Lung microvascular endothelial cell (primary cell): Measurements from ENCODE around the gene PELO. TPM values are rescaled to one million over a fixed set of nuclear protein-coding genes. Genes with fewer than 3 reads are reported as not detected.
"Not testable (repeated sequence)": the region's sequence is repeated elsewhere in the genome, so short reads cannot be mapped to it uniquely, and the experiment has no call there.

Experiments
- DNase-seq, 2 donors: peaks; one replicate each; pipeline versions ENCODE4 v3.0.0 to v3.0.0-alpha.2; 2010; ENCODE audit warnings: low read depth in 2 of 2
- total RNA-seq: library from RNA; depleted of rRNA; stranded (reverse); fragments of >200 nt; gene quantifications from 2 replicates; pipeline ENCODE4 v1.2.1, GENCODE V29; 2014

The PELO gene
- total RNA-seq, 1 donor from 2014 or later, result 26.0 TPM

DNA sequence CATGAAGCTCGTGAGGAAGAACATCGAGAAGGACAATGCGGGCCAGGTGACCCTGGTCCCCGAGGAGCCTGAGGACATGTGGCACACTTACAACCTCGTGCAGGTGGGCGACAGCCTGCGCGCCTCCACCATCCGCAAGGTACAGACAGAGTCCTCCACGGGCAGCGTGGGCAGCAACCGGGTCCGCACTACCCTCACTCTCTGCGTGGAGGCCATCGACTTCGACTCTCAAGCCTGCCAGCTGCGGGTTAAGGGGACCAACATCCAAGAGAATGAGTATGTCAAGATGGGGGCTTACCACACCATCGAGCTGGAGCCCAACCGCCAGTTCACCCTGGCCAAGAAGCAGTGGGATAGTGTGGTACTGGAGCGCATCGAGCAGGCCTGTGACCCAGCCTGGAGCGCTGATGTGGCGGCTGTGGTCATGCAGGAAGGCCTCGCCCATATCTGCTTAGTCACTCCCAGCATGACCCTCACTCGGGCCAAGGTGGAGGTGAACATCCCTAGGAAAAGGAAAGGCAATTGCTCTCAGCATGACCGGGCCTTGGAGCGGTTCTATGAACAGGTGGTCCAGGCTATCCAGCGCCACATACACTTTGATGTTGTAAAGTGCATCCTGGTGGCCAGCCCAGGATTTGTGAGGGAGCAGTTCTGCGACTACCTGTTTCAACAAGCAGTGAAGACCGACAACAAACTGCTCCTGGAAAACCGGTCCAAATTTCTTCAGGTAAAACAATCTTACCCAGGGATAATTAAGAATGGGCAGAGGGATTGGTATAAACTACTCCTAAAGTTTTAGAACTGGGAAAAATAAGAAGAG lies 12.9 kb downstream of the PELO start:
- DNase-seq, result peak; percentile 77

DNA sequence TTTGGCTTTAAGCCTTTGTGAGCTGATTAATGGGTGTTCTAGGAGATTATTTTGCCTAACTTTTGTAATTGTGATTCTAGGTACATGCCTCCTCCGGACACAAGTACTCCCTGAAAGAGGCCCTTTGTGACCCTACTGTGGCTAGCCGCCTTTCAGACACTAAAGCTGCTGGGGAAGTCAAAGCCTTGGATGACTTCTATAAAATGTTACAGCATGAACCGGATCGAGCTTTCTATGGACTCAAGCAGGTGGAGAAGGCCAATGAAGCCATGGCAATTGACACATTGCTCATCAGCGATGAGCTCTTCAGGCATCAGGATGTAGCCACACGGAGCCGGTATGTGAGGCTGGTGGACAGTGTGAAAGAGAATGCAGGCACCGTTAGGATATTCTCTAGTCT lies 13.6 kb downstream of the PELO start:
- peak; percentile 48 to 52 for DNase-seq

DNA sequence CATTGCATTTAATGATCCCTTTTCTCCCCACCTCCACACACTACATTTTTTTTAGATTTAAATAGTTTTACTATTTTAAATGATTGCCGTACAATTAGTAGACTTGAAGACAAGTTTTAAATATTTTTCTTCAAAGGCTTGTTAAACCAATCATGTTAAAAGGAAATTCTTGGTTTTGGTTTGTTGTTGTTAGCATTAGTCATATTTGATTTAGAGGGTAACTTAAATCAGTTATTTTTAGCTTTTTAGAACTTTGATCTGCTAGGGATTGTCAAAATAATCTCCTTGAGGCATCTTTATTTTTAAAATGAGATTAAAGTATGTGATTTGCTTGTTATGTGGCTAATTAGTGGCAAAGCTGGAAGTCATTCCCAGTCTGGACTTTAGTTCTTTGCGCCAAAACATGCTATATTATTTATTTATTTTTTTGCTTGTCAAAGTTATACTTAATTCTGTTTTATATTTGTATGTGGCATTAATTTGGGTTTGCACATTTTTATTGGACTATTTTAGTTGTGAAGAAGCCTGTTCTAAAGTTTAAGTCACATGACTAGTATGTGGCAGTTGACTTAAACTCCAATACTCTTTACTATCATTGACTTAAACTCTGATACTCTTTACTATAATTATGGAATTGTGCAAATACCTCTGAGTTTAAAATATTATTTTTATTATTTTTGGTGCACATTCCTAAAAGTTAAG lies 14.7 kb downstream of the PELO start:
- no peak for DNase-seq

DNA sequence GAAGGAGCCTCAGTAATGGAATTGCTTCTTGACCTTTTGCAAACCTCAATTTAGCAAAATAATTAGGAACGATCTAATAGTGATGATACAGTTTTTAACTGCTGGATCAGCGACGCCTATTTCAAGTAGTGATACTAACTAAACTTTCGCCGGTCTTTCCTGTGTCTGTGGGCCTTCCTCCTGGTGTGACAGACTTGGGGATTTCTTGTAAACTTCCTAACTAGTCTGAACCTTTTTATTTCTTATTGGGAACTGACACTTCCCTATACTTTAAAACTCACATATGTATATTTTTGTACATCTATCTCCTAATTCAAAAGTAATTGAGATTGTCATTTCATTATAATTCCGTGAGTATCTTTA lies 15.2 kb downstream of the PELO start:
- DNase-seq, result no peak

DNA sequence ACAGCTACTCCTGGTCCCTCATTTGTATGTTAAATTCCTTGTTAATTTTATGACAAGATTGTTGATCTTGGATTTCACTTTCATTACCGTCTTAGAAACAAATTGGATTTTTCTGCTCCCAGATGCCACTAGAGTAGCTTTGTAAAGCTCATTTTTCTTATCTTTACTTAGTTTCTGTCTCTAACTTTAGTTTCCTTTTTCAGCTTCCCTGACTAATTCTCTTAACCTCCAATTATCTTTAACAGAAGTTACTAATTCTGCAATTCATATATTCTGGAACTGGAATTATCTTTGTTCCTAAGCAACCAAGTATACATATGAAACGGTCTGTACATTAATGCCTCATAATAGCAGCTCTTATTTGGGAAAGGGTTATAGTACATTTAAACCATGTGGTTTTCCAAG lies 16.7 kb downstream of the PELO start:
- no peak for DNase-seq

DNA sequence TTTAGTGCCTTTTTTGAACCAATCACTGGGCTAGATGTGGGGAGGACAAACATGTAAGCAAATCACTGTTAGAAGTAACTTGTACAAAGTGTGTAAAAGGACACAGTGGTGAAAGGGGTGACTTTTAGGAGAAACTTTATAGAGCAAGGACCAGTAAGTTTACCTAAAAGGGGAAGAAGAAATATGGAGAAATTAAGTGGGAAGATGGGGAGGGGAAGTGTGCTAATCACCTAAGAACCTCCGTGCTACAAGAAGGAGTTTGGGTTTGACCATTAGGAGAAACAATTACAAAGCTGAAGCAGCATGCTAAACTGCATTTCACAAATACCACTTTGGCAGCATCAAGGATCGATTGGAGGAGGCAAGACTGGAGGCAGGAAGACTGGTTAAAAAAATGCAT lies 17.3 kb downstream of the PELO start:
- no peak for DNase-seq

DNA sequence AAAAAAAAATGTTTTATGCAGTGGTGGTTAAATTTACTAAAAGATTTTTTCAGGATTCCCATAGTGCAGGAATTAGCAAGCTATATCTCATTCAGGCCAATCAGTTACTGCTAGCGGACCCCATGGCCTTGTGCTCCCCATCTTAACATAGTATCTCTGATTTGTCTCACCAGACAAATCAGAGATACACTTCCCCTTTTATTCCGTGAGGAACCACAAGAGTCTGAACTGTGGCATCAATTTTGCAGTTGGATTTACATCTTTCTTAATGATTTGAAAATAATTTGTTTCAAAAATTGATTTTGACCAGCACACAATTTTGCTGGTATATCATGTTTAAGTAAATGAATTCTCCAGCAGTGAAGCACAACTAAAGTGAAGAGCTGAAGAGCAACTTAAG lies 17.9 kb downstream of the PELO start:
- DNase-seq, result no peak

DNA sequence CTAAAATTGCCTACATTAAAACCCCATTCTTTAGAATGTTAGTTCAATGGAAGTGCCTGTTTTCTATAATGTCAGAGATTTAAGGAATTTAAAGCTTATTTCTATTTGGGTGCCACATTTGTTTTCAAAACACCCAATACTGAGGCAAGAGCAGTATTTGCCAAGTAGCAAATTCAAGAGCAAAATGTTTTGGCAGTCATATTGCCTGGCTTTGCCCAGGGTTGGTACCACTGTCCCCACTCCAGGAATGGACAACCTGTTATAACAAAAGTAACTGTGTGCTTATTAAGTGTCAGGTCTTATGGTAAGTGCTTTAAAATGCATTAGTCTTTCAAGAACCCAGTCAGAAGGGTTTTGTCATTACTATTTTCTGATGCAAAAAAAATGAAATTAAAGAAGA lies 19.3 kb downstream of the PELO start:
- no peak for DNase-seq

DNA sequence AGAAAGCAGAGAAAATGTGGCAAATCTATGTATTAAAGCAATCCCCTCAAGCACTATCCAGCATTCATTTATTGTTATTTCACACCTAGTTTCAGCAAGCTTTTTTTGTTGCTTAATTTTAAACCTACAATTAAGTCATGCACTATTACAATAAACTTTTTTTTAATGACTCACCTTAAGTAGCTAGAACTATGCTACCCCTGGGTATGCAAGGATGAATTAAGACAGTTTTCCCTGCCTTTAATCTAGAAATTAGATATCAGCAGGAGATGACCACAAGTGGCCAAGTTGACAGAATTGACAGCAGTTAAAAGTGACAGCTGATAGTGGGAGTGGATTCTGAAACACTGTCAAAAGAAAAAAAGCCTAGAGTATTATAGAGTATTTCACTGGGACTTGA lies 20.0 kb downstream of the PELO start:
- no peak for DNase-seq

DNA sequence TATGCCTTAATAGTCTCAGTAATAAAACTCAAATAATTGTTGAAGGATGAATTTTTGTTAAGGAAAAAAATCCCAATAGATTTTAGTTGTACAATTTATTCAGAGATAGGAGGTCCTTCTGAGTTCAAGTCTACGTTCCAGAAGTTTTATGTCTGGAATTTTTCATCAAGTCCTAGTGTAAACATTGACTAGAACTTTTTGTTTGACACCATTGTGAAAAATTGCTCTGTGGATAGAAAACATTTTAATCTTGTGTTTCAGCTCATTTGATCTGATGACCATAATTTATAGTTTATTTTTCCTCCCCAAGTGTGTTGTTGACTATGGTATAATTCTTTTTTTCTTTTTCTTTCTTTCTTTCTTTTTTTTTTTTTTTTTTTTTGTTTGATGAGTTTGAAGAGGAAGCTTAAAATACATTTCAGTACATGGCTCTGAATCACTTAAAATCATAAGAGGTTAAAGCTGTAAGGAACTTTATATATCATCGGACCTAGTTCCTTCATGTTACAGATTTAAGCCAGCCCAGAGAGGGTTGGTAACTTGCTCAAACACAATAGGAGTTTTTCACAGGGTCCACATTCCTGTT lies 20.7 kb downstream of the PELO start:
- no peak for DNase-seq

DNA sequence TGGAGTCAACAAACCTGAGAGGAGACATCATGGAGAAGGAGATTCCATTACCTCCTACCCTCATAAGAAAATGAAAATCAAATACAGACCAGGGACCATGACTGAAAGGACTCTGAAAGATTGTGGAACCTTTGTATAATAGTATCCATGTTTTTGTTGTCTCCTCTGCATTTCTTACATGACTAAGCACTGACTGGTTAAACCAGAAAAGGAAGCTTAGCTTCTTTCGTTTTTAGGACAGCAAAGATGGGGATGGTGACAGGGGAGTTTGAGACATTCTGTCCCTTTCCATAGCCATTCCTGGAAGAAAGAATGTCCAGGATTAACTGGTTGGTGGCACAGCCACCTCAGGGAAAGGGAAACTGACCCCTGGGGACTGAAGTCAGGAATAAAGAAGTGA lies 22.2 kb downstream of the PELO start:
- DNase-seq, result peak in 1 of 2 donors; percentile 24

DNA sequence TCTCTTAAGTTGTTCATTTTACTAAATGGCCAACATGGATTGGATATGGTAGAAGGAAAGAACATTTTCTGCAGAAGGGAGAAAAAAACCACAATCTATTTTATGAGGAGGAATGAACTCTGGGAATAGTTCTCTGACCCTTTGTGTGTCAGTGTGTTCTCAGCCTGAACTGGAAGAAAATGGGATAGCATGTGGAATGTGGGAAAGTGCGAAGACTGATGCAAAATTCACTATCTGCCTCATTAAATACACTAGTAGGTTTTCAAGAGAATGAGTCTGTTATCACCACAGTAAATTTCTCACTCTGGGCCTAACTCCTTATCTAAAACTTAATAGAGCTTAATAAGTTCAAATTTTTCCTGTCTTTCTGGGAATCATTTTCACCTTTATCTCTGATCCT lies 22.7 kb downstream of the PELO start:
- DNase-seq, result no peak

DNA sequence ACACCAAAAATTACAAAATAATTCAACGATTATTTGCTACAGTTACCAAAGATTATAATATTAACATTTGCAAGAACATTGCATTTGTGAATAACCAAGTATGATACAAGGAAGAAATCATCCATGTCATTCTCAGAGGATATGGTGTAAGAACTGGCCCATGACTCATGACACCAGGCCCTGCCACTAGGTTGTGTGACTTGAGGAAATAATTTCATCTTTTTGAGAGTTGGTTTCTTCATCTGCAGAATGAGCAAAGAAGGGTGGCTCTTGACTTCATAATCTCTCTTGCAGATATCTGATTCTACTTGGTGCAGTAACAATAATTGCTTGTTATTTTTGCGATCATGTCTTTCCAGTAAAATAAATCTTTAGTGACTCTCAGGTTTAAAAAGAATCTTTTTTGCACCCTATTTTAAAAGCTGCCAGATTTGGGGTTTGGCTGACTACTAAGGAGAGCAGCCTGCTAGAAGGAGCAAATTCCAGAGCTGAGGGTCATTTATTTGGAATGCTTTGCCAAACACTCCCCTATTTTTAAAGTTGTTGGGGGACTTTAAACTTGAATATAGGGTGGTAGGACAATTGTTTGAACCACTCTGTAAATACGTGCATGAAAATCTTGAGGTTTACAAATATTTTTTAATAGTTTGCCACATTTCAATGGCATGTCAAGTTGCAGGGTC lies 23.5 kb downstream of the PELO start:
- no peak for DNase-seq

DNA sequence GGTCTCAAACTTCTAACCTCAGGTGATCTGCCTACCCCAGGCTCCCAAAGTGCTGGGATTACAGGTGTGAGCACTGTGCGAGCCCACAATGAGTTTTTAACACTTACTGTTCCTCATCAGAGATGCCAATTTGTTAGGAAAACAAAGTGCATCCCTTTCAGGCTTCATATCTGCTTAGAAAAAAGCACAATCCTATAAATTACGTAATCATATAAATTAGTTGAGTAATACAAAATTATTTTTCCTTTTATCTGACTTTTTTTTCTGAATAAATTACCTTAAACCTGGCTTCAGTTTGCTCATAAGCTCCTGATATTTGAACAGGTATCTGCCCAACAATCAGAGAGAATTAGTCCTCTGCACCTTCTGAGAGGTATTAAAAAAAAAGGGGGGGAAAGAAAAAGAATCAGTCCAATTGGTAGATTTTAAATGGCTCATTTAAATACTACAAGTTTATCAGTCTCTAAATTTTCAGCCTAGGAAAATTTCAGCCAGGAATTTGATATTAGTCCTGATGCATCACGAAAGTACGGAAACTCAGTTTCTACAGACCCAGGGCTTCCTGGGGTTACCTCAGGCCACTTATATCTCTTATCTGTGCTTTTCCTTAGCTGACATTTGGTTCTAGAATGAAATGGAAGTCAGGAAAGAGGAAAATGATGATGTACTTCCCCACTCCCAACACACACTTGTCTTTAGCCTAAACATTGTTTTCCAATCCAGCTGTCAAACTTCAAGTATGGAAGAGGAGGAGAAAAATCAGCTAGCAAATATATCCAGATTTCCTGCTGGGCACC lies 26.8 kb downstream of the PELO start:
- DNase-seq, result peak; percentile 49 to 59

DNA sequence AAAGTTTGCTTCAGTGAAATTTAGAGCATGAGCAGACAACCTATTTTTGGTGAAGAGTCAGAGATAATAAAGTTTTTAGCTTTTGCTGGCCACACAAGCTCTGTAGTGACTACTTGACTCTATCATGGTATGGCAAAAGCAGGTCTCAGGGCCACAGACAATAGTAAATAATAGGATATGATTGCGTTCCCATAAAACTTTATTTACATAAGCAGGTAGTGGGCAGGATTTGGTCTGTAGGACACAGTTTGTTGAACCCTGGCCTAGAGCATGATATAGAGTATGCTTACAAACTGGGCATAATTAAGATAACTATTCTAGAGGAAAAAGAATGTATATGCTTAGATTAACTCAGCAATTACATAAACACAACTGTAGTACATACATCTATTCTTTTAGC lies 30.1 kb downstream of the PELO start:
- no peak for DNase-seq

DNA sequence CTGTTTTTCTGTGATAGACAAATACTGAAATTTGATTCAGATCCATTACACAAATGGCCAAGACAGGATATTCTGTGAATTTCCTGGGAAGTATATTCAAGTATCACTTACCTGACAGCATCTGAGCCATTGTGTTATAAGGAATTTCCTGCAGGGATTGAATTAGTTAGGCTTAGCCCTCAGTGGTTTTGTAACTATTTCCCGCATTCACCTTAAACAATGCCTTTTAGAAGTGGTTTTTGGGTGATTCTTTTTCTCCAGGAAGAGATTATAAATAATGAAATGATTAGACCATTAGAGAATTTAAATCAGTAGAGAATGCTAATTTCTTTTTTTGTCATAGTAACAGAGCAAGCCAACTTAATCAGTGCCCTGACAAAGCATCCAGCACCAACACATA lies 30.6 kb downstream of the PELO start:
- no peak for DNase-seq

DNA sequence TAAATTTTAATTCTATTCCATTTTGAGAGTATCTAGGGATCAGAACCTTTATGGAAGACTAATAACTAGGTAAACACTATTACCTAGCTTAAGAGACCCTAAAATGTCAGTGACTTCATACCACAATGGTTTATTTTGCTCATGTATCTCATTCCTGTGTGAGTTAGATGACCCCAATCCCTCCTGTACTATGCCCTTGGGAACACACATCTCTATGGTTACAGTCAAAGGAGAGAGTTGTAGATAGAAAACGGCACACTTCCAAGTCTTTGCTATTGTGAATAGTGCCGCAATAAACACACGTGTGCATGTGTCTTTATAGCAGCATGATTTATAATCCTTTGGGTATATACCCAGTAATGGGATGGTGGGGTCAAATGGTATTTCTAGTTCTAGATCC lies 31.1 kb downstream of the PELO start:
- not testable (repeated sequence) for DNase-seq

DNA sequence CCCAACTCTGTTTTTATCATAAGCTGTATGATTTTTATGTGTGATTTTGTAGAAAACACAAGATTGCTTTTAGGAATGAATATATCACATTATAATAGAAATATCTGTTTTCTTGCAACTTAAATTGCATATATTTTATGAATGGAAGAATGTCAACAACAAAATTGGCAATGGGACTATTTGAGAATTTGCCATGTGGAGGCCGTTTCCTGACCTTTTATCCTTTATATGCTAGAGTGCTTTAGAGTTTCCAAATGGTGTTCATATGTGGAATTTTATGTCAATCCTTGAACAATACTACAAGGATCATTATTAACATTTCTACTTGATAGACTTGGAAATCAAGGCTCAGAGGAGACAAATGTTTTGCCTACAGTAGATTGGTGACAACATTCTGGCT lies 34.2 kb downstream of the PELO start:
- peak in 1 of 2 donors; percentile 49 for DNase-seq

DNA sequence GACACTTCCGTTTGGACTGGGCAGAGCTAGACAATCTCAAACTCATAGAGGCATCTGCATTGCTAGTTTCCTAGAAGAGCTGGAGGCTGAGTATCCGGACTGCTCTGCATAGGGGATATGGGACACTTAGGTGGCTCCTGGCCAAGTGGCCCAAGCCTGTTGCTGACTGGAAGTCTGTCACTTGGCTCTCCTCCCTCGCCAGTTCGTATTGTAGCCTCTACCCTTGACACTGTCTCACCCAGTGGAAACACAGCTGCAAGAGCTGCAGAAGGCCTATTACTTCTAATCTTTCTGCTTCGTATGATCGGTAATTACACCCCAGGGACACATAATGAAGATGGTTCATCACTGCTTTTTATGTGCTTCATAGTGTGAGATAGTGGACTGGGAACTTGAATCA lies 34.7 kb downstream of the PELO start:
- DNase-seq, result peak in 1 of 2 donors; percentile 15

DNA sequence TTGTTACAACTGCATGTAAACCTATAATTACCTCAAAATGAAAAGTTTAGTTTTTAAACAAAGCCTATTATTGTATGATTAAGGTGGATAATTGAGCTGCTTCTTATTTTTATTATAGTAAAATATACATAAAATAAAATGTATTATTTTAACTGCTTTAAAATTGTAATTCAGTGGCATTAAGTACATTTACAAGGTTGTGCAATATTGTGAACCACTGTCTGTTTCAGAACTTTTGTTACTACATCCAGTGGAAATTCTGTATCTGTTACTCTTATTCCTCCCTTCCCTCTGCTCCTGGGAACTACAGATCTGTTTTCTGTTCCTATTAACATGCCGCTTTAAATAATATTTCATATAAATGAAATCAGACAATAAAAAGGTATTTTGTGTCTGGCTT lies 37.1 kb downstream of the PELO start:
- no peak for DNase-seq

DNA sequence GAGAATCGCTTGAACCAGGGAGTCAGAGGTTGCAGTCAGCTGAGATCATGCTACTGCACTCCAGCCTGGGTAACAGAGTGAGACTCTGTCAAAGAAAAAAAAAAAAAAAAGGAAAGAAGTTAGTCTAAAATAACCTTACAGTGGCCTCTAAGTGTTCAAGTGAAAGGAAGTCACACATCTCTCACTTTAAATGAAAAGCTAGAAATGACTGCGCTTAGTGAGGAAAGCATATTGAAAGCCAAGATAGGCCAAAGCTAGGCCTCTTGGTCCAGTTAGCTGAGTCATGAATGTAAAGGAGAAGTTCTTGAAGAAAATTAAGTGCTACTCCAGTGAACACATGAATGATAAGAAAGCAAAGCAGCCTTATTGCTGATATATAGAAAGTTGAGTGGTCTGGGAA lies 38.1 kb downstream of the PELO start:
- no peak for DNase-seq
